ENCODE results near the gene CSH1.

Gene CSH1

DNA sequence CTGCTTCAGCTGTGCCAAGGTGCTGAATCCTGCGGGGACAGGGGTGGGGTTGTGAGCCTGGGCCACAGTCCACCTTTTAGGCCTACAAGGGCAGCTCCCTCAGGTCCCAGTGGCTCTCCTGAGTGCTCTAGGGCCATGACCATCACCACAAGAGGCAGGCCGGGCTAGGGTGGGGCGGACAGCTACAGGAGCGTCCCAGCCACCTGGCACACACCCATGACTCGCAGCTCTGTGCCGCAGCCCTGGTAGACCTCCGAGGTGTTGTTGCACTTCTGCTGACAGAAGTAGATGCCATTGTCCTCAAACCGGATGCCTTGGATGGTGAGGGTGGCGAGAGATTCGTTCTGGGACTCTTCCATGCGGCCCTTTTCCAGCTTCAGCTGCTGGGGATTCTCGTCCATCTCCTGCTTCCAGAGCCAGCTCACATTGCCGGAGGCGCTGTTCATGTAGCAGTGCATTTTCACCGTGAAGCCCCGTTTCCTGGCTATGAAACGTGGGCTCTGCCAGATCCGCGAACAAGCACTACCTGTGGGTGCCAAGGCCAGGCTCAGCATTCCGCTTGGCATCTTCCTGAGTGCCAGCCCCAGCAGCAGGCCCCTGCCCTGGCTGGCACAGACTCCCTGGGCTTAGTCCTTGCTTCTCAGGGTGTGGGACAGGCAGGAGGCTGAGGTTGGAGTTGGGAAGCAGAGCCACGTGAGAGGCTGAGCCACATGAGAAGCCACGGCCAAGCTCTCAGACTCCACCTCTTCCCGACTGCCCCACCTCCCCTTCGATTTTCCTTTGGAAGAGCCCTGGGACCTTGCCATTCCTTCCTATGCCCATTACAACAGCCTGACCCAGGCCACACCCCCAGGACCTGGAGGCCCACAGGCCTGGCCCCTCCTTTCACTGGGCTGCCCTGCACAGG lies 33.7 kb upstream of the CSH1 start:
- Histone ChIP-seq H3K9me3 (ENCODE audit: insufficient read depth, low read length, severe bottlenecking) (no peaks in the 10 kb centered on the region), H3K36me3 (ENCODE audit: insufficient read depth, low read length) (no peaks in the 10 kb centered on the region), H2AFZ (ENCODE audit: low read depth, low read length) (no peak overlapping the region), H3K79me2 (ENCODE audit: insufficient read depth, low read length) (no peaks in the 10 kb centered on the region), H3K27me3 (ENCODE audit: insufficient read depth, low read length, poor library complexity) (no peaks in the 10 kb centered on the region), H3K4me1 (ENCODE audit: insufficient read depth, low read length) (peaks cover 22% of the 10 kb centered on the region), H4K20me1 (ENCODE audit: insufficient read depth, low read length) (no peaks in the 10 kb centered on the region), H3K9ac (ENCODE audit: low read depth, low read length) (no peak overlapping the region), H3K4me3 (ENCODE audit: low read depth in 1 of 2, low read length in 2 of 2) (no peak overlapping the region), H3K27ac (ENCODE audit: low read length) (no peak overlapping the region), H3K4me2 (ENCODE audit: insufficient read depth, low read length) (no peak overlapping the region)
- no peak for DNase-seq
- TF ChIP-seq, protein P1, sequence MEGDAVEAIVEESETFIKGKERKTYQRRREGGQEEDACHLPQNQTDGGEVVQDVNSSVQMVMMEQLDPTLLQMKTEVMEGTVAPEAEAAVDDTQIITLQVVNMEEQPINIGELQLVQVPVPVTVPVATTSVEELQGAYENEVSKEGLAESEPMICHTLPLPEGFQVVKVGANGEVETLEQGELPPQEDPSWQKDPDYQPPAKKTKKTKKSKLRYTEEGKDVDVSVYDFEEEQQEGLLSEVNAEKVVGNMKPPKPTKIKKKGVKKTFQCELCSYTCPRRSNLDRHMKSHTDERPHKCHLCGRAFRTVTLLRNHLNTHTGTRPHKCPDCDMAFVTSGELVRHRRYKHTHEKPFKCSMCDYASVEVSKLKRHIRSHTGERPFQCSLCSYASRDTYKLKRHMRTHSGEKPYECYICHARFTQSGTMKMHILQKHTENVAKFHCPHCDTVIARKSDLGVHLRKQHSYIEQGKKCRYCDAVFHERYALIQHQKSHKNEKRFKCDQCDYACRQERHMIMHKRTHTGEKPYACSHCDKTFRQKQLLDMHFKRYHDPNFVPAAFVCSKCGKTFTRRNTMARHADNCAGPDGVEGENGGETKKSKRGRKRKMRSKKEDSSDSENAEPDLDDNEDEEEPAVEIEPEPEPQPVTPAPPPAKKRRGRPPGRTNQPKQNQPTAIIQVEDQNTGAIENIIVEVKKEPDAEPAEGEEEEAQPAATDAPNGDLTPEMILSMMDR (IDR thresholded peaks at IDR 0.05; ENCODE audit: borderline replicate concordance, extremely low read depth, low read length, poor library complexity, severe bottlenecking): no peak
- no peak for TF ChIP-seq EZH2 (IDR thresholded peaks at IDR 0.05; ENCODE audit: borderline replicate concordance, low read depth, low read length, severe bottlenecking)
- no peak for ATAC-seq (ENCODE audit: insufficient read depth, low read depth)

DNA sequence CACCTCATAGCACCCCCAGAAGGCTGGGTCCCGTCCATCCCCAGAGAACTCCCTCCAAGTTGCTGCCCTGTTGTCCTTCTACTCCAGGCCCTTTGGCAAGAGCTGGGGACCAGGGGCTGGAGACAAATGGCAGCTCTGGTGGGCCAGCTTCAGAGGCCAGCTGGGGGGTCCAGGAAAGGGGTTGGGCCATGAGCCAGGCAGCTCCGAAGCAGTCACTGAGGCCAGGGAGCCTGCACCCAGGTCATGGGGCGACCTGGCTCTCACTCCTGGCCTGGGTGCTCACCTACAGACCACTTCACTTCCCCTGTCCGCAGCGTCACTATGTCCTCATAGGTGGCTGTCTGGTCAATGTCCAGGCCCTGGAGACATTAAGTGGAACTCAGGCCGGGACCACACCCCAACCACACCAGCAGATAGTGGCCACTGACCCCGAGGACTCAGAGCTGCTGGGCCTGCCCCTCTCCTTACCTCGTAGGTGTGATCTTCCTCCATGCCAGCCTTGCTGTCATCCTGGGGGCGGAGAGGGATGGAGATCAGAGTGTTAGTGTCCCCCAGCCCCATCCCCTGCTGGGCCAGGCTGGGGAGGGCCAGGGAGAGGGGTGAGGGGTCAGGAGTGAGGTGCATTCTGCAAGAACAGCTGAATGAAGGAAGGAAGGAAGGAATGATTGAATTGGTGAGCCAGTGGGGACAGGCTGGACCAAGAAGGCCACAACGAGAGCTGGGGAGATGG lies 32.8 kb upstream of the CSH1 start:
- Histone ChIP-seq H3K4me3 (ENCODE audit: low read depth in 1 of 2, low read length in 2 of 2) (no peak overlapping the region), H3K9me3 (ENCODE audit: insufficient read depth, low read length, severe bottlenecking) (no peaks in the 10 kb centered on the region), H3K27ac (ENCODE audit: low read length) (no peak overlapping the region), H3K27me3 (ENCODE audit: insufficient read depth, low read length, poor library complexity) (no peaks in the 10 kb centered on the region), H3K36me3 (ENCODE audit: insufficient read depth, low read length) (no peaks in the 10 kb centered on the region), H3K4me2 (ENCODE audit: insufficient read depth, low read length) (no peak overlapping the region), H2AFZ (ENCODE audit: low read depth, low read length) (no peak overlapping the region), H3K9ac (ENCODE audit: low read depth, low read length) (no peak overlapping the region), H3K79me2 (ENCODE audit: insufficient read depth, low read length) (no peaks in the 10 kb centered on the region), H3K4me1 (ENCODE audit: insufficient read depth, low read length) (peaks cover 22% of the 10 kb centered on the region), H4K20me1 (ENCODE audit: insufficient read depth, low read length) (no peaks in the 10 kb centered on the region)
- TF ChIP-seq, protein P1 (IDR thresholded peaks at IDR 0.05; ENCODE audit: borderline replicate concordance, extremely low read depth, low read length, poor library complexity, severe bottlenecking): no peak
- TF ChIP-seq EZH2 (IDR thresholded peaks at IDR 0.05; ENCODE audit: borderline replicate concordance, low read depth, low read length, severe bottlenecking): no peak
- ATAC-seq (ENCODE audit: insufficient read depth, low read depth) (no peak), DNase-seq (no peak)

DNA sequence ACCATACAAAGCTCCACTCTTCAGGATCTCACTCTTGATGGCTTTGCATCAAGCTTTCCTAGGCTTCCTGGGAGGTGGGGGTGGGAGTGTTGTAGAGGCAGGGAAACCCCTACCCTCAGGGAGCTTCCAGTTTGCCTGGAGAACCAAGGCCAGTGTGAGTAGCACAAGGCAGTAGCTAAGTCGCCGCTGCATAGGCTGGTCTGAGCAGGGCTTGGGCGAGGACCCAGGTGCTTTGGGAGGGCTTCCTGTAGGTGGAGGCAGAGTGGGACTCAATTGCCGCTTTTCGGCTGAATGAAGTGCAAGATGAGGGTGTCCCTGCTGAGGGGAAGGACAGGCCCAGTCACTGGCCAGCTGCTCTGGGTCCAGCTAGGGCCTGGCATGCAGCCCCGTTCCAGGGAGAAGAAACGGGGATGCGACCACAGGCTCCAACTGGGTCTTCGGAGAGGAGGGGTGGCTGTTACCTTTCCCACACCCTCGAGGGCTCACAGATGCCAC lies 31.8 kb upstream of the CSH1 start:
- Histone ChIP-seq H3K27ac (ENCODE audit: low read length) (no peak overlapping the region), H2AFZ (ENCODE audit: low read depth, low read length) (no peak overlapping the region), H3K4me2 (ENCODE audit: insufficient read depth, low read length) (no peak overlapping the region), H3K9me3 (ENCODE audit: insufficient read depth, low read length, severe bottlenecking) (no peaks in the 10 kb centered on the region), H3K79me2 (ENCODE audit: insufficient read depth, low read length) (no peaks in the 10 kb centered on the region), H4K20me1 (ENCODE audit: insufficient read depth, low read length) (no peaks in the 10 kb centered on the region), H3K4me1 (ENCODE audit: insufficient read depth, low read length) (peaks cover 22% of the 10 kb centered on the region), H3K36me3 (ENCODE audit: insufficient read depth, low read length) (no peaks in the 10 kb centered on the region), H3K4me3 (ENCODE audit: low read depth in 1 of 2, low read length in 2 of 2) (no peak overlapping the region), H3K27me3 (ENCODE audit: insufficient read depth, low read length, poor library complexity) (no peaks in the 10 kb centered on the region), H3K9ac (ENCODE audit: low read depth, low read length) (no peak overlapping the region)
- ATAC-seq (ENCODE audit: insufficient read depth, low read depth): no peak
- DNase-seq: no peak
- no peak for TF ChIP-seq EZH2 (IDR thresholded peaks at IDR 0.05; ENCODE audit: borderline replicate concordance, low read depth, low read length, severe bottlenecking)
- TF ChIP-seq, protein P1 (IDR thresholded peaks at IDR 0.05; ENCODE audit: borderline replicate concordance, extremely low read depth, low read length, poor library complexity, severe bottlenecking): no peak

Data from DND-41 (cell line).